WTC11 (cell line): Measurements from ENCODE around the gene SBNO2. TPM values are rescaled to one million over a fixed set of nuclear protein-coding genes. Genes with fewer than 3 reads are reported as not detected.

ENCODE experiments used
- ATAC-seq: fragments of 200-7000 bp; cut with Tn5 transposase; 2 replicates; pipeline ENCODE4 v1.10.0; 2021; ENCODE audit warnings: mild to moderate bottlenecking, moderate library complexity
- CTCF ChIA-PET: fragments of 300-600 bp; sonication (Branson Sonifier 250); formaldehyde crosslinking; loops from one replicate; lab custom pipeline; 2021; ENCODE audit warnings: antibody characterized with exemption; lab: Charles Lee
- POLR2A ChIA-PET: fragments of 350-600 bp; sonication (Branson Sonifier 250); formaldehyde crosslinking; loops from one replicate; lab custom pipeline; 2021; ENCODE audit warnings: antibody characterized with exemption; lab: Charles Lee
- DNase-seq: peaks from one replicate; pipeline ENCODE4 v3.0.0; 2021; ENCODE audit warnings: low spot score
- H3K27ac Mint-ChIP-seq: 2 replicates; pipeline ENCODE4 v1.8.0; 2021; ENCODE audit warnings: mixed read lengths
- H3K27me3 Mint-ChIP-seq: 2 replicates; pipeline ENCODE4 v1.8.0; 2021; ENCODE audit warnings: low read depth, mild to moderate bottlenecking, moderate library complexity, mixed read lengths
- H3K36me3 Mint-ChIP-seq: 2 replicates; pipeline ENCODE4 v1.8.0; 2021; ENCODE audit warnings: mixed read lengths
- H3K4me1 Mint-ChIP-seq: 2 replicates; pipeline ENCODE4 v1.8.0; 2022; ENCODE audit warnings: mixed read lengths
- H3K4me3 Mint-ChIP-seq: 2 replicates; pipeline ENCODE4 v1.8.0; 2021; ENCODE audit warnings: mild to moderate bottlenecking, moderate library complexity, mixed read lengths
- H3K9me3 Mint-ChIP-seq: 2 replicates; pipeline ENCODE4 v1.8.0; 2021; ENCODE audit warnings: mixed read lengths
- ARID4B ChIP-seq: sonication (generic); formaldehyde crosslinking; IDR thresholded peaks from 2 replicates; pipeline ENCODE4 v1.8.0; 2023; ENCODE audit warnings: missing genetic modification reagents, mild to moderate bottlenecking, borderline replicate concordance
- ATF6 ChIP-seq: sonication (generic); formaldehyde crosslinking; IDR thresholded peaks from 2 replicates; pipeline ENCODE4 v1.8.1; 2023; ENCODE audit warnings: mild to moderate bottlenecking, missing genetic modification reagents
- ELF4 ChIP-seq: sonication (generic); formaldehyde crosslinking; IDR thresholded peaks from 2 replicates; pipeline ENCODE4 v1.8.1; 2022; ENCODE audit warnings: low read depth, mild to moderate bottlenecking, moderate library complexity, missing genetic modification reagents
- FOXJ3 ChIP-seq: sonication (generic); formaldehyde crosslinking; IDR thresholded peaks from 2 replicates; pipeline ENCODE4 v1.9.0; 2021; ENCODE audit warnings: missing genetic modification reagents, mild to moderate bottlenecking, borderline replicate concordance
- GTF2I ChIP-seq: fragments of 250-450 bp; sonication (Bioruptor Pico); conservative IDR thresholded peaks from 2 replicates; pipeline ENCODE4 v1.4.0; 2021; ENCODE audit warnings: mild to moderate bottlenecking
- HMGXB4 ChIP-seq: sonication (generic); formaldehyde crosslinking; IDR thresholded peaks from 2 replicates; pipeline ENCODE4 v1.8.1; 2023; ENCODE audit warnings: mild to moderate bottlenecking, moderate library complexity, missing genetic modification reagents
- NFE2L1 ChIP-seq: sonication (generic); formaldehyde crosslinking; IDR thresholded peaks from 2 replicates; pipeline ENCODE4 v1.8.1; 2023; ENCODE audit warnings: missing genetic modification reagents
- NR3C1 ChIP-seq: sonication (generic); formaldehyde crosslinking; conservative IDR thresholded peaks from 2 replicates; pipeline ENCODE4 v1.8.1; 2023; ENCODE audit warnings: low read depth, mild to moderate bottlenecking, missing genetic modification reagents
- SMAD4 ChIP-seq: sonication (generic); formaldehyde crosslinking; IDR thresholded peaks from 2 replicates; pipeline ENCODE4 v1.8.0; 2022; ENCODE audit warnings: mild to moderate bottlenecking, missing genetic modification reagents
- TCF7 ChIP-seq: sonication (generic); formaldehyde crosslinking; IDR thresholded peaks from 2 replicates; pipeline ENCODE4 v1.8.0; 2022; ENCODE audit warnings: mild to moderate bottlenecking, low read depth, missing genetic modification reagents, moderate library complexity
- ZNF121 ChIP-seq: sonication (generic); formaldehyde crosslinking; IDR thresholded peaks from 2 replicates; pipeline ENCODE4 v1.8.0; 2023; ENCODE audit warnings: missing genetic modification reagents
- ZNF281 ChIP-seq: sonication (generic); formaldehyde crosslinking; IDR thresholded peaks from 2 replicates; pipeline ENCODE4 v1.8.0; 2023; ENCODE audit warnings: mild to moderate bottlenecking, missing genetic modification reagents
- ZNF396 ChIP-seq: fragments of 250-450 bp; sonication (Bioruptor Pico); IDR thresholded peaks from 2 replicates; pipeline ENCODE4 v1.8.0; 2021; ENCODE audit warnings: mild to moderate bottlenecking, moderate library complexity, borderline replicate concordance
- total RNA-seq: library from RNA; stranded (reverse); gene quantifications from 3 replicates; pipeline ENCODE4 v1.2.3, GENCODE V29; 2021
- TF ChIP-seq, protein P1 (sequence below): sonication (generic); formaldehyde crosslinking; conservative IDR thresholded peaks from 2 replicates; pipeline ENCODE4 v1.8.1; 2023; ENCODE audit warnings: mild to moderate bottlenecking, low read depth, missing genetic modification reagents, moderate library complexity
- TF ChIP-seq, protein P2 (sequence below): sonication (generic); formaldehyde crosslinking; IDR thresholded peaks from 2 replicates; pipeline ENCODE4 v1.8.1; 2022; ENCODE audit warnings: low read depth, missing genetic modification reagents, borderline replicate concordance
- TF ChIP-seq, protein P3 (sequence below): sonication (generic); formaldehyde crosslinking; conservative IDR thresholded peaks from 2 replicates; pipeline ENCODE4 v1.8.1; 2022; ENCODE audit warnings: mild to moderate bottlenecking, missing genetic modification reagents

SBNO2 gene
- total RNA-seq, 1 experiment from 2014 or later: 57.3 TPM

DNA sequence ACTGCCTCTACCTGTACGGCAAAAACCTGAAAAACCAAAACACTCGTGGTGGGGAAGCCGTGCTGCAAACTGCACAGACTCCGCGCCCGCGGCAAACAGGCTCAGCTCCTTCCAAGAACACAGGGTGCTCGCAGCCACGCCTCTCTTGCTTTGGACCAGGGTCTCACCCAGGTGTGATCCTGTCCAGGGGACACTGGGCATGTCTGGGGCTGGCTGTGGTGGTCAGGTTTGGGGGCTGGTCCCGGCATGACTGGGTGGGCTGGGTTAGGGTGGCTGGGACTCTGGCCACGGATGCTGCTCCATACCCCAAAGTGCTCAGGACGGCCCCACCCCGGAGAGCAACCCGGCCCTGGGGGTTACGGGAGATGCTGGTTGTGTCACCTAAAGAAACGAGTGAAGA is 56.4 kb downstream of the SBNO2 start (continued):
- TF ChIP-seq HMGXB4: no peak
- TF ChIP-seq NFE2L1 (CRISPR knock-in tag): no peak
- no peak for TF ChIP-seq ZNF281 (CRISPR knock-in tag)
- TF ChIP-seq GTF2I (CRISPR knock-in tag): no peak

DNA sequence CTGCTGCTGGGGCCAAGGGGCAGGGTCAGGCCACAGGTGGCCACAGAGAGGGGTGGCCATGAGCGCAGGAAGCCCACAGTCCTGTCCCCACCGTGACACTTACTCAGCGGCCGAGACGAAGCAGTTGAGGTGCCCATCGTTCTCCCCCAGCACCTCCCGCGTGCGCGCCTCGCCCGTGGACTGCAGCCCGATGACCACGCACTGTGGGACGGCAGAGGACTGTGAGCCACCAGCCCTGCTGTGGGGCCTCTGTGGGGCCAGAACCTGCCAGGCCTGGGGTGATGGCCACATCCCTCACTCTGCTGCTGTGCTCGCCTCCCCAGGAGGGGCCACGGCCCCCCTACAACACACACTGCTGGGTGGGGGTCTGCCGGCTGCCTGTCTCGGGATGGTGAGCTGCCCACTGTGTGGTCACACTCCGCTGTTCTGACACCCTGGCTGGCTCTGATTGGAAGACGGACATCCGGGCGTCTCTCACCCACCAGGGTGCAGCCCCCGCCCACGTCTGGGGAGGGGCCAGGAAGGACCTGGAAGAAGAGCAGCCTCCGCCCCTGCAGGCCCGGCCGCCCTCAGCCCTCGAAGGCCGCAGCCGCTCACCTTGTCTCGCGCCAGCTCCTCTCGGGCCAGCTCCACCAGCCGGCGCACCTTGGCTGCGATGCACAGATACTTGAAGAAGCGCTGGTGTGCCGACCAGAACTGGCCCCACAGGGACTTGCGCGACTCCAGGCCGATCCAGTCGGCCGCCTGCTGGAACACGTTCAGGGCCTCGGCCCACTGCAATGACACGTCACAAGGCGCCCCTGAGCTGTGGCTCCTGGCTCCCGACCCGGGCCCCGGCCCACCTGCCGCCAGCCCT is 57.1 kb downstream of the SBNO2 start:
- POLR2A ChIA-PET: no interaction called here

More for the DNA sequence above, 57.1 kb downstream of the SBNO2 start:
- Mint-ChIP-seq H3K27ac (no peak overlapping the region), H3K4me1 (peaks cover 2% of the 10 kb centered on the region; the same call in 1 of the 2 replicates), H3K9me3 (no peaks in the 10 kb centered on the region), H3K27me3 (no peaks in the 10 kb centered on the region), H3K4me3 (no peak overlapping the region), H3K36me3 (peaks cover 9% of the 10 kb centered on the region)
- peak; percentile 62 for DNase-seq
- CTCF ChIA-PET: interaction anchor here (0.8 to 1.0 kb wide), 2 partner anchors 12 to 45 kb away, joined by 3 read pairs; no protein-coding TSS in a partner anchor
- TF ChIP-seq ATF6 (CRISPR knock-in tag) (no peak), ZNF121 (no peak), FOXJ3 (CRISPR knock-in tag) (no peak), TCF7 (CRISPR knock-in tag) (no peak), ARID4B (no peak), SMAD4 (CRISPR knock-in tag) (no peak), NR3C1 (no peak), ZNF396 (CRISPR knock-in tag) (no peak), ELF4 (no peak)
- TF ChIP-seq, protein P1, sequence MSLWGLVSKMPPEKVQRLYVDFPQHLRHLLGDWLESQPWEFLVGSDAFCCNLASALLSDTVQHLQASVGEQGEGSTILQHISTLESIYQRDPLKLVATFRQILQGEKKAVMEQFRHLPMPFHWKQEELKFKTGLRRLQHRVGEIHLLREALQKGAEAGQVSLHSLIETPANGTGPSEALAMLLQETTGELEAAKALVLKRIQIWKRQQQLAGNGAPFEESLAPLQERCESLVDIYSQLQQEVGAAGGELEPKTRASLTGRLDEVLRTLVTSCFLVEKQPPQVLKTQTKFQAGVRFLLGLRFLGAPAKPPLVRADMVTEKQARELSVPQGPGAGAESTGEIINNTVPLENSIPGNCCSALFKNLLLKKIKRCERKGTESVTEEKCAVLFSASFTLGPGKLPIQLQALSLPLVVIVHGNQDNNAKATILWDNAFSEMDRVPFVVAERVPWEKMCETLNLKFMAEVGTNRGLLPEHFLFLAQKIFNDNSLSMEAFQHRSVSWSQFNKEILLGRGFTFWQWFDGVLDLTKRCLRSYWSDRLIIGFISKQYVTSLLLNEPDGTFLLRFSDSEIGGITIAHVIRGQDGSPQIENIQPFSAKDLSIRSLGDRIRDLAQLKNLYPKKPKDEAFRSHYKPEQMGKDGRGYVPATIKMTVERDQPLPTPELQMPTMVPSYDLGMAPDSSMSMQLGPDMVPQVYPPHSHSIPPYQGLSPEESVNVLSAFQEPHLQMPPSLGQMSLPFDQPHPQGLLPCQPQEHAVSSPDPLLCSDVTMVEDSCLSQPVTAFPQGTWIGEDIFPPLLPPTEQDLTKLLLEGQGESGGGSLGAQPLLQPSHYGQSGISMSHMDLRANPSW: no peak
- TF ChIP-seq, protein P2, sequence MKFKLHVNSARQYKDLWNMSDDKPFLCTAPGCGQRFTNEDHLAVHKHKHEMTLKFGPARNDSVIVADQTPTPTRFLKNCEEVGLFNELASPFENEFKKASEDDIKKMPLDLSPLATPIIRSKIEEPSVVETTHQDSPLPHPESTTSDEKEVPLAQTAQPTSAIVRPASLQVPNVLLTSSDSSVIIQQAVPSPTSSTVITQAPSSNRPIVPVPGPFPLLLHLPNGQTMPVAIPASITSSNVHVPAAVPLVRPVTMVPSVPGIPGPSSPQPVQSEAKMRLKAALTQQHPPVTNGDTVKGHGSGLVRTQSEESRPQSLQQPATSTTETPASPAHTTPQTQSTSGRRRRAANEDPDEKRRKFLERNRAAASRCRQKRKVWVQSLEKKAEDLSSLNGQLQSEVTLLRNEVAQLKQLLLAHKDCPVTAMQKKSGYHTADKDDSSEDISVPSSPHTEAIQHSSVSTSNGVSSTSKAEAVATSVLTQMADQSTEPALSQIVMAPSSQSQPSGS: no peak
- TF ChIP-seq, protein P3, sequence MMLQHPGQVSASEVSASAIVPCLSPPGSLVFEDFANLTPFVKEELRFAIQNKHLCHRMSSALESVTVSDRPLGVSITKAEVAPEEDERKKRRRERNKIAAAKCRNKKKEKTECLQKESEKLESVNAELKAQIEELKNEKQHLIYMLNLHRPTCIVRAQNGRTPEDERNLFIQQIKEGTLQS (CRISPR knock-in tag): no peak
- TF ChIP-seq, all 79 proteins: peak for 0
- ATAC-seq: peak; percentile 4; the same call in 1 of the 2 replicates
